ENCODE results near the gene IMPA2. TPM values are rescaled to one million over a fixed set of nuclear protein-coding genes. Genes with fewer than 3 reads are reported as not detected.

Gene IMPA2
- total and polyA plus RNA-seq, 2 of the 13 experiments (the other 11 are each of a cell fraction or from before 2014, with no cell fraction given), result 37.8 to 71.8 TPM

GRCh38 chr18:11980494-11981191, 664 bp upstream of the IMPA2 start (continued):
- TF ChIP-seq ZNF235 (CRISPR knock-in tag; IDR thresholded peaks at IDR 0.05; ENCODE audit: borderline replicate concordance) (0 out of 2 replicates have a peak, but pooled peaks have one; percentile 62), ZNF614 (CRISPR knock-in tag; IDR thresholded peaks at IDR 0.05; ENCODE audit: borderline replicate concordance) (0 out of 2 replicates have a peak, but pooled peaks have one; percentile 0), PHF20 (CRISPR knock-in tag; IDR thresholded peaks at IDR 0.05) (peak; percentile 34; the same call in 1 of the 2 replicates), U2AF1 (optimal IDR thresholded peaks at IDR 0.05; ENCODE audit: low read depth, low read length) (peak; percentile 91), ARHGAP35 (CRISPR knock-in tag; IDR thresholded peaks at IDR 0.05; ENCODE audit: borderline replicate concordance) (peak; percentile 84; the same call in 1 of the 2 replicates), ZSCAN29 (CRISPR knock-in tag; conservative IDR thresholded peaks at IDR 0.05) (peak; percentile 92), HNF4G (IDR thresholded peaks at IDR 0.05; ENCODE audit: borderline replicate concordance, low read depth, low read length) (no peak), HNF4G (CRISPR knock-in tag; IDR thresholded peaks at IDR 0.05; ENCODE audit: borderline replicate concordance, low read depth) (peak; percentile 36; the same call in 1 of the 2 replicates), NFKB2 (CRISPR knock-in tag; IDR thresholded peaks at IDR 0.05; ENCODE audit: borderline replicate concordance) (peak; percentile 62; the same call in 1 of the 2 replicates), ZNF615 (CRISPR knock-in tag; IDR thresholded peaks at IDR 0.05; ENCODE audit: borderline replicate concordance) (no peak), KDM6A (CRISPR knock-in tag; IDR thresholded peaks at IDR 0.05; ENCODE audit: low read depth) (no peak), ZNF772 (CRISPR knock-in tag; IDR thresholded peaks at IDR 0.05) (no peak), DMAP1 (CRISPR knock-in tag; IDR thresholded peaks at IDR 0.05) (peak; percentile 86), MEIS1 (CRISPR knock-in tag; IDR thresholded peaks at IDR 0.05; ENCODE audit: borderline replicate concordance) (no peak; the same call in 1 of the 2 replicates), HOXA9 (CRISPR knock-in tag; IDR thresholded peaks at IDR 0.05; ENCODE audit: borderline replicate concordance) (no peak), HOXA5 (CRISPR knock-in tag; IDR thresholded peaks at IDR 0.05) (peak; percentile 91), SALL2 (CRISPR knock-in tag; IDR thresholded peaks at IDR 0.05) (peak; percentile 75; the same call in 1 of the 2 replicates), ZNF567 (CRISPR knock-in tag; IDR thresholded peaks at IDR 0.05; ENCODE audit: borderline replicate concordance) (no peak), ZNF777 (CRISPR knock-in tag; IDR thresholded peaks at IDR 0.05) (peak; percentile 76), MNT (IDR thresholded peaks at IDR 0.05) (0 out of 2 replicates have a peak, but pooled peaks have one; percentile 8), ZNF782 (CRISPR knock-in tag; IDR thresholded peaks at IDR 0.05; ENCODE audit: borderline replicate concordance) (peak; percentile 67; the same call in 1 of the 2 replicates), KLF11 (CRISPR knock-in tag; IDR thresholded peaks at IDR 0.05) (0 out of 2 replicates have a peak, but pooled peaks have one; percentile 40), BRCA1 (CRISPR knock-in tag; IDR thresholded peaks at IDR 0.05) (no peak), ZNF558 (CRISPR knock-in tag; IDR thresholded peaks at IDR 0.05; ENCODE audit: borderline replicate concordance) (no peak; the same call in 1 of the 2 replicates), ZNF24 (IDR thresholded peaks at IDR 0.05) (no peak), ZNF710 (CRISPR knock-in tag; IDR thresholded peaks at IDR 0.05; ENCODE audit: borderline replicate concordance) (no peak; the same call in 1 of the 2 replicates), KDM5B (CRISPR knock-in tag; IDR thresholded peaks at IDR 0.05; ENCODE audit: borderline replicate concordance) (peak; percentile 96), NCOA2 (CRISPR knock-in tag; IDR thresholded peaks at IDR 0.05) (no peak; the same call in 1 of the 2 replicates), ARID2 (CRISPR knock-in tag; IDR thresholded peaks at IDR 0.05; ENCODE audit: borderline replicate concordance) (peak; percentile 58; the same call in 1 of the 2 replicates)

All from HepG2 (cell line).